D721Med (cell line): ENCODE measurements around the gene TARS3.

Experiments used
- DNase-seq: peaks from one replicate; pipeline ENCODE4 v3.0.0; 2011; ENCODE audit warnings: low spot score; ENCODE audit not compliant: insufficient read length
- FAIRE-seq: peaks from 2 replicates; lab custom pipeline; 2011; peaks lifted over from hg19 to GRCh38; lab: Jason Lieb, UNC
- TF ChIP-seq, protein P1 (sequence below): IDR thresholded peaks from 2 replicates; pipeline ENCODE4 v1.5.1; 2012; ENCODE audit warnings: mild to moderate bottlenecking, control low read depth; ENCODE audit not compliant: insufficient read depth; ENCODE audit errors: missing control alignments

Gene TARS3

DNA sequence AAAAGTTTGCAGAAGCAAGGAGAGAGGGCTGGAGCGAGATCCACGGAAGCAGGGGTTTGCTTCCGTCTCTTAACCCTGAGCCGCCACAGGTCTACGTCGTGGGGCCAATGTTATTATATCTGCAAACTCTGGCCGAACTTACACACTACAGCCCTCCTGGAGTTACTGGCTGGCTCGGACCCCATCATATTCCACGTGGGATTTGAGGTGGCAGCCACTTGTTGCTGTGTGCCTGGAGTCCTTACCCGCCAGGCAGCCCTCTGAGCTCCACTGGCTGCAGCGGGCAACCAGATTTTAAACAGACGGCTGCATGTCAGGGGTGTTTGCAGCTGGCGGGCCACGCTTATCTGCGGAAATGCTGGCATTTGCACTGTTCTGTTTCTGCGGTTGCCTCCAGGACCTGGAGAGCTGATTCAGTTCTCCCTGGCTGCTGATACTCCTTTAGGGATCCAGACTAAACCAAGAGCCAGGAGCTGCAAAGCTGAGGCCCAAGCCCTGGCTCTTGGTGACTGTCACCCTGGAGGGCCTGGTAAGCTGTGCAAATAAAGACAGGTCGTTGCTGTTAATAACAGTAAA lies 106.8 kb downstream of the TARS3 start:
- TF ChIP-seq, protein P1, sequence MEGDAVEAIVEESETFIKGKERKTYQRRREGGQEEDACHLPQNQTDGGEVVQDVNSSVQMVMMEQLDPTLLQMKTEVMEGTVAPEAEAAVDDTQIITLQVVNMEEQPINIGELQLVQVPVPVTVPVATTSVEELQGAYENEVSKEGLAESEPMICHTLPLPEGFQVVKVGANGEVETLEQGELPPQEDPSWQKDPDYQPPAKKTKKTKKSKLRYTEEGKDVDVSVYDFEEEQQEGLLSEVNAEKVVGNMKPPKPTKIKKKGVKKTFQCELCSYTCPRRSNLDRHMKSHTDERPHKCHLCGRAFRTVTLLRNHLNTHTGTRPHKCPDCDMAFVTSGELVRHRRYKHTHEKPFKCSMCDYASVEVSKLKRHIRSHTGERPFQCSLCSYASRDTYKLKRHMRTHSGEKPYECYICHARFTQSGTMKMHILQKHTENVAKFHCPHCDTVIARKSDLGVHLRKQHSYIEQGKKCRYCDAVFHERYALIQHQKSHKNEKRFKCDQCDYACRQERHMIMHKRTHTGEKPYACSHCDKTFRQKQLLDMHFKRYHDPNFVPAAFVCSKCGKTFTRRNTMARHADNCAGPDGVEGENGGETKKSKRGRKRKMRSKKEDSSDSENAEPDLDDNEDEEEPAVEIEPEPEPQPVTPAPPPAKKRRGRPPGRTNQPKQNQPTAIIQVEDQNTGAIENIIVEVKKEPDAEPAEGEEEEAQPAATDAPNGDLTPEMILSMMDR, result no peak
- FAIRE-seq (no peak), DNase-seq (no peak)

DNA sequence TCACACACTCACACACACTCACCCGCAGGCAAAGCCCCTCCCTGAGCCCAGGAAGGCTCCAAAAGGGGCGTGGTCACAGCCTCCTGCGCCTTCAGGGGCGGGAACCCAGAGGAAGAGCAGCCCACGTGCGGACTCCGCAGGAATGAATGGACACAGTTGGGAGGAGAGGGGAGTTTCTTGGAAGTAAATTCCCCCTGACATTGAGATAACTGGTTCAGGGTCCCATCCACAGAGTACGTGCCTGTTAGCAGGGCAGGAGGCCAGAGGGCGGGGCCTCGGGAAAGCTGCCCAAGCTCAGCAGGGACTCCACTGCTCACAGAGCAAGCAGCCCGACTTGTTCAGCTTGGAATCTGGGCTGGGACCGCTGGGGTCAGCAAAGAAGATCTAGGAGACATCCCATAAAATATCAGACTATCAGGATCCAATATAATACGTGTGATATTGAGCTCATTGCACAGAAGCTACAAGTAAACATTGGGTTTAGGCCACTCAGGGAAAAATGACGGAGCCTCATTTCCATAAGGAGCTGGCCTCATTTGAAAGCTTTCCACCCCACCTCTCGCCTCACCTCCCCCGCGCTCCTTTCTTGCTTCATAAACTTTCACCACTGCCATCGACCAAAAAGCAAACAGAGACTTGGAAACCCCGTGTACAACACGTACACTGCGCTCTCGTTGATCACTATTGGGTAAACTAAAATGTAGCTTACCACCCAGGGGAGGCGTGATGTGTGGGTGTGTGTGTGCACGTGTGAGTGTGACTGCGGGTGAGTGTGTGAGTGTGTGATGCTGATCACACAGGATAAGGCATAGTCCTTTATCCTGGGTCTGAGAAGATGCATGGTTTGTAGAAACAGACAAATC lies 108.1 kb downstream of the TARS3 start:
- DNase-seq, result no peak
- no peak for FAIRE-seq
- TF ChIP-seq, protein P1, result no peak

DNA sequence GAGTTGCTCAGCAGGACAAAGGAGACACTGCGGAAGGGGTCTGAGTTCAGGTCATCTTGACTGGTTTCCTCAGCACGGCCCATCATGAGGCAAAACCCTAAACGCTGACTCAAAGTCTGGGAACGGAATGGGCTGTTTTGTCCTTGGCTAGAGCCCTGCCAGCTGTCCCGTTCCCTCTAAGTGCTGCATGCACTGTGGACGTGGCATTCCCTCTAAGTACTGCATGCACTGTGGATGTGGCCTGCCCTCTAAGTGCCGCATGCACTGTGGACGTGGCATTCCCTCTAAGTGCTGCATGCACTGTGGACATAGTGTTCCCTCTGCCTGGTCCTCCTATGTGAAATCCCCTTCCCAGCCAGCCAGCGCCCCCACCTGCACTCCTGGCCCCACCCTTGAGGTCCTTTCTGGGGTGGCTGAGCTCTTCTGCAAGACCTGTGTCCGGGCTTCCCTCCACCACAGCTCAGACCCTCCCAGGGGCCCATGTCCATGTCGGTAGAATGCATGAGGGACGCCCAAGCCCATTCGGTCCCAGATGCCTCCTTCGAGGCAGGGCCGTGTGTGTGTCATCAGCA lies 108.8 kb downstream of the TARS3 start:
- DNase-seq (no peak), FAIRE-seq (no peak)
- TF ChIP-seq, protein P1, result no peak

DNA sequence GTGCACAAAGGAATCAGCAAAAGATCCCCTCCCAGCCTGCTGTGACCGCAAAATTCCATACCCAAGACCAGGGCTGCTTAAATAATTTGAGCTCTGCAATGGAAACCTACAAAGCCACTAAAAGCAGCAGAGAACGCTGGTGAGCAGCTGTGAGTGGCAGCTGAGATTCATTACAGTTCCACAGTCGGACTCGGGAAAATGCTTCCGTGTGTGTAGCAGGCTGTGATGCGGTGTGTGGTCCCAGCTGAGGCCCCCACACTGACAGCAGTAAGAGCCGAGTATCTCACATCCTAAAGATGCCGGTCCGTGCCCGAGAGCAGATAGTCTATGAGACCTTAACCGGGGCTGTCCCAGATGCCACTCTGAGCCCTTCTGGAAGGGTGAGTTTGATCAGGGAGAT lies 109.5 kb downstream of the TARS3 start:
- FAIRE-seq, result no peak
- no peak for DNase-seq
- TF ChIP-seq, protein P1, result no peak

DNA sequence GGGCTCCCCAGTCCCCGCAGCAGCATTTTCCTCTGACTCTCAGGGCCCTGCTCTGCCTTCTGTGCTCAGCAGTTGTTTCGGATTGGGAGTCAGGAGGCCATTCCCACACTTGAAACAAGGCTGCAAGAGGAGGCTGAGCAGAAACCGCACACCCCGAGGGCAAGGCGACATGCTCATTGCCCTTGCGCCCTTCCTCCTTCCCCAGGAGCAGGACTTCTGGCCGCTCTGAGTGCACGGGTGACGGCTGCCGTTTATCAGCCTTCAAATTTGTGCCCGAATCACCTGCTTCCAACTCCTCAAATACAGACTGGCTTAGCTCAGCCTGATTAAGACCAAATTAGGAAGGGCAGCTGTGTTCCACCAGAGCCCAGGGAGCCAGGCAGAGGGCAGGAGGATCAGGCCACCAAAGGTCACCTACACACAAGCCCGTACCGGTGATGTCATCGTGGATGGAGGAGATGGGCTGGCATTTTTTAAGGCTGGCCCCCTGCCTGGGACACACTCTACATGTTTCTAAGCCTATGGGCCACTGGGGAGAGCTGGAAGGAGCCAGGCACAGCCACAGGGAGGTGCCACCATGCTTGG lies 110.2 kb downstream of the TARS3 start:
- TF ChIP-seq, protein P1, result no peak
- FAIRE-seq (no peak), DNase-seq (no peak)

DNA sequence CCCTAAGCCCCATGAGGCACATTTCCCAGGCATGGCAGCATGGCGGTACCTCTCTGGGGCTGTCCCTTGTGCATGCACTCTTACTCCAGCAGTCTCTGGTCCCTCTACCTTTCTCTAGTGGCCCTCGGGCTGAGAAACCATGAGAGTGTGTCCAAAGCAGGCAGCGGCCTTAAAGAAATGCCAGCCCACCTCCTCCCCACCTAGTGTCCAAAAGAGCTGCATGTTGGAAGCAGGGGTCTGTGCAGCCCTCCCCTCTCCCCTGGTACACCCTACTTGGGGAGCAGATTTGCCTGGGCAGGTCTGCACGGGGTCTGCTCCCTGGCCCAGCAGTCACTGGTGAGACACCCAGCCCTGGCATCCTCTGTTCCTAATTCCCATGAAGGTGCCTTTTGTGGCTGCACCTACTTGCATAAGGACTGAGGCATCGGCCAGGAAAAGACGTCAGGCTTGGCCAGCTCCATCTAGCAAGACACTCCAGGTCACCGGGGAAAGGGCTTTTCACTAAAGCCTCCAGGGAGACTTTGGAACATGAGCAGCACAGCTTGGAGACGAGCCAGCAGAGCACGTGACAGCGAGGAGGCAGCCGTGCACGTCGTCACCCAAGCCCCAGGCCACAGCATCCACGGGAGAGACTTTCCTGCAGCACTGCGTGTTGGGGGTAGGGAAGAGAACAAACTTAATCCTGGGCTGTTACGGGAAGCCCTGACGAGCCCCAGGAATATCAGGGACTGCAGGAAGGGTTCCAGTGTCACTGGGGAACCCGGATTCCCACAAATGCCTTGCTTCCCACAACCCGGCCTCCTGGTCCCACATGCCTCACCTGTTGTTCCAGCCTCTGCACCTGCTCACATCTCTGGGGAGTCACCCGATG lies 110.9 kb downstream of the TARS3 start:
- DNase-seq (no peak), FAIRE-seq (no peak)
- TF ChIP-seq, protein P1, result no peak
